Activated naive CD8-positive, alpha-beta T cell treated with anti-CD3 and anti-CD28 coated beads for 36 hours (primary cell): ENCODE data around the gene AMOTL1. TPM values are rescaled to one million over a fixed set of nuclear protein-coding genes. Genes with fewer than 3 reads are reported as not detected.

ENCODE experiments used
- DNase-seq: peaks from one replicate; pipeline ENCODE4 v3.0.0; 2021
- H3K27ac Mint-ChIP-seq: one replicate; pipeline ENCODE4 v1.8.0; 2022; ENCODE audit warnings: mild to moderate bottlenecking, moderate library complexity, mixed read lengths
- H3K27me3 Mint-ChIP-seq: one replicate; pipeline ENCODE4 v1.8.0; 2022; ENCODE audit warnings: mild to moderate bottlenecking, mixed read lengths
- H3K36me3 Mint-ChIP-seq: one replicate; pipeline ENCODE4 v1.8.0; 2021; ENCODE audit warnings: mild to moderate bottlenecking, mixed read lengths
- H3K4me1 Mint-ChIP-seq: one replicate; pipeline ENCODE4 v1.8.0; 2021; ENCODE audit warnings: mixed read lengths
- H3K4me3 Mint-ChIP-seq: one replicate; pipeline ENCODE4 v1.8.0; 2022; ENCODE audit warnings: mild to moderate bottlenecking, moderate library complexity, mixed read lengths
- H3K9me3 Mint-ChIP-seq: one replicate; pipeline ENCODE4 v1.8.0; 2022; ENCODE audit warnings: mixed read lengths
- total RNA-seq, 2 experiments: library from RNA; stranded (reverse); gene quantifications; one replicate each; pipeline ENCODE4 v1.2.3, GENCODE V29; 2021

Gene AMOTL1
- total RNA-seq, 2 experiments from 2014 or later = 1.0 to 1.3 TPM

DNA sequence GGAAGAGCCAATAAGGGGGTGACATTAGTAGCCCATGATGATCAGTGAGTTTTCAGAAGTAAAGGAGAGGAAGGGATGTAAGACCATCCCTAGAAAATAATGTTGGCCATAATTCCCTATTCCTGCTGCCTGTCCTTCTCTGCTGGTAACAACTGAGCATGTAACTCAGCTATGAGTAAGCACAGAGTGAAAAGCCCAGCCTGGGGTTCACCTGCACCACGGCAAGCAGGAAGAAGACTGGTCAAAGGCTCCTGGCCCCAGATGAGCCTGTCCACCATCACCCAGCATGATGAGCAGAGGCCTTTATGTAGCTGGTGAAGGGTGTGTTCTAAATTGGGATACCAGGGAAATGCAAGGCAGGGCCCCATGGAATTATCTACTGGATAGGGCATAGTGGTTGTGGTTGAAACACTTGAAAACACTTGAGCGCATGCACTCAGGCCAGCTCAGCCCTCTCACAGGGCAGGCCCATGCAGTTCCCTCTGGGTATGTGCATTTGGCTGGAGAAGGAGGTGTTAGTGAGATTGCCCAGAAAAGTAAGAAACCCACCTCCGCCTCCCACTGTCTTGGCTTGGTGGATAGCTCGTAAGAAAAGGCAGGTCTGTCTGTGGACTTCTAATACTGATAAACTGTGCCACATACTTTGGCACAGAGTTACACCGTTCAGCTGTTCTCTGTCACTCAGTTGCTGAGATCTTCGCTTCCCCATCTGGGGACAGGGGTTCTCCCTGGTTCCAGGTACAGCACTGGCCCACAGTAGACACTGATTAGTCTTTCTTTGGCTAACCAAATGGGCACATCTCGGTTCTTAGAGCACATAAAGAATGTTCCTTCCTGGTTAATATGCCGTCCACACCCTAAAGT lies 86.8 kb downstream of the AMOTL1 start:
- Mint-ChIP-seq H3K27ac (no peak overlapping the region), H3K4me3 (no peak overlapping the region), H3K27me3 (no peaks in the 10 kb centered on the region), H3K36me3 (no peaks in the 10 kb centered on the region), H3K9me3 (no peaks in the 10 kb centered on the region), H3K4me1 (no peaks in the 10 kb centered on the region)
- no peak for DNase-seq

DNA sequence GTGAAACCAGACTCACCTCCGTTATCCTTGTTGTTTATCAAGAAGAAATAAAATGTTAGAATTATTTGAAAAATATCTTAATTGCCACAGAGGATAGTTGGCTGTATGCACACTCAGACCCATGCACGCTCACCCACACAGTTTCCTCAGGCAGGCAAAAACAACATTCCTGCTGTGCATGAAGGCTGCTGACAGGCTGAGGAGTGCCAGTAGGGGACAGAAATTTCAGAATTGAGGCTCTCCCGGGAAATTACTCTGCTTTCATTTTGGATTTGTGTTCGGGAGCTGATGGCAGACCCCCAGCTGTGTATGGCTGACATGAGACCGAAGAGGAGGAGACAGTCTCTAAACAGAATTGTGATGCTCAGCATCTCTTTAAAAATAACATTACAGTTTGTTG lies 87.5 kb downstream of the AMOTL1 start:
- DNase-seq = no peak
- Mint-ChIP-seq H3K36me3 (no peaks in the 10 kb centered on the region), H3K4me1 (no peaks in the 10 kb centered on the region), H3K4me3 (no peak overlapping the region), H3K27ac (no peak overlapping the region), H3K9me3 (no peaks in the 10 kb centered on the region), H3K27me3 (no peaks in the 10 kb centered on the region)

GRCh38 chr11:94856443-94856842 lies 88.3 kb downstream of the AMOTL1 start:
- Mint-ChIP-seq H3K36me3 (no peaks in the 10 kb centered on the region), H3K27me3 (no peaks in the 10 kb centered on the region), H3K27ac (no peak overlapping the region), H3K4me1 (no peaks in the 10 kb centered on the region), H3K9me3 (no peaks in the 10 kb centered on the region), H3K4me3 (no peak overlapping the region)
- no peak for DNase-seq

GRCh38 chr11:94857337-94857736 lies 89.2 kb downstream of the AMOTL1 start:
- no peak for DNase-seq
- H3K9me3 Mint-ChIP-seq = no peaks in the 10 kb centered on the region
- no peaks in the 10 kb centered on the region for H3K4me1 Mint-ChIP-seq
- H3K27me3 Mint-ChIP-seq = no peaks in the 10 kb centered on the region
- no peaks in the 10 kb centered on the region for H3K36me3 Mint-ChIP-seq
- no peak overlapping the region for H3K27ac Mint-ChIP-seq
- H3K4me3 Mint-ChIP-seq = no peak overlapping the region

DNA sequence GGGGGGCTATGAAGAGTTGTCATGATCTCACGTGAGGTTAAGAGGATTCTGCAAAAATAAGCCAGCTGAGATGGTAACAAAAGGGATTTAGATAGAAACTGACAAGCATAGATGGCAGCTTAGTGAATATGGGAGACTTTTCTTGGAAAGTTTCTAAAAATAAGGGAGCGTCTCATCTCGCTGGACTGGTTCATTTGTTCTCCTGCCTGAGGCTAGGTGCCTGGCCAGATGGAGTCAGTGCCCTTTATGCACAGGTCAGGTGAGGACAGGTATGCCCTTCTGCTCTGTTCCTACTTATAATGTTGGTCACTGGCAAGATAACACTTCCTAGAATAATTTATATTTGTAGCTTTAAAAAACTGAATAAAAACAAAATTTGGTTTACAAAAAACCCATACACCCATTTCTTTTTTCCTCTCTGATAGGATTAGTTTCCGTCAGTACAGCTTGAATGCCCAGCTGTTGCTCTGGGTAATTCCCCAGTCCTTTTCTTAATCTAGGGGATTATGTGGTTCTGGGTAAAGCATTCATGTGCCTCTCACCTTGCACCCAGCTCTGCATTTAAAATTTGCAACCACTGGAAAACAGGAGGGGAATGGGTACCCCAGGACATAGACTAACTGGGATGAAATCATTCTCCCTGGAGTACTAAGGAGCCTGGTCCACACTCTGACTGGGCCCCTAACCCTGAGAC lies 90.0 kb downstream of the AMOTL1 start:
- Mint-ChIP-seq H3K27ac (no peak overlapping the region), H3K36me3 (no peaks in the 10 kb centered on the region), H3K9me3 (no peaks in the 10 kb centered on the region), H3K27me3 (no peaks in the 10 kb centered on the region), H3K4me3 (no peak overlapping the region), H3K4me1 (no peaks in the 10 kb centered on the region)
- no peak for DNase-seq

DNA sequence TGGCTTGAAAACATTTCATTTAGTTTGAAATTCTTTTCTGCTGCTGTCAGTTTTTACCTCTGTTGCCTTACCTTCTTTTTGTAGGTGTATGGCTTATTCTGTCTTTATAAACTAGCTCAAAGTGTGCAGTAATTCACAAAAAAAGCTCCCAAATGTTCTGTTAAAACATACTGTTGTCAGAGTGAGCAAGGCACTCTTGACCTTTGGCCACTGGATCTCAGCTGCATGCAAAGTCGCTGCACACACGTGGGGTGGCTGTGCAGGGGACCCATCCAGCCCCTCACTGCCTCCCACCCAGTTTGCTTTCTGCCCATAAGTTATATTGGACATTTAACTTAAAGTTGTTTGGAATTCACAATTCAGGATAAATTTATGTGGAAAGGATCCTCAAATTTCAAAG lies 92.2 kb downstream of the AMOTL1 start:
- Mint-ChIP-seq H3K36me3 (no peaks in the 10 kb centered on the region), H3K27me3 (no peaks in the 10 kb centered on the region), H3K4me3 (no peak overlapping the region), H3K9me3 (no peaks in the 10 kb centered on the region), H3K27ac (no peak overlapping the region), H3K4me1 (no peaks in the 10 kb centered on the region)
- DNase-seq = no peak

GRCh38 chr11:94861306-94861845 lies 93.2 kb downstream of the AMOTL1 start:
- no peaks in the 10 kb centered on the region for H3K4me1 Mint-ChIP-seq

GRCh38 chr11:94862926-94863880 lies 95.0 kb downstream of the AMOTL1 start:
- Mint-ChIP-seq H3K4me1 (no peaks in the 10 kb centered on the region), H3K27ac (no peak overlapping the region), H3K27me3 (no peaks in the 10 kb centered on the region), H3K9me3 (no peaks in the 10 kb centered on the region), H3K36me3 (no peaks in the 10 kb centered on the region), H3K4me3 (no peak overlapping the region)
- DNase-seq = no peak

More at GRCh38 chr11:94861306-94861845, 93.2 kb downstream of the AMOTL1 start:
- Mint-ChIP-seq H3K4me3 (no peak overlapping the region), H3K27me3 (no peaks in the 10 kb centered on the region), H3K27ac (no peak overlapping the region), H3K36me3 (no peaks in the 10 kb centered on the region), H3K9me3 (no peaks in the 10 kb centered on the region)
- DNase-seq = no peak

DNA sequence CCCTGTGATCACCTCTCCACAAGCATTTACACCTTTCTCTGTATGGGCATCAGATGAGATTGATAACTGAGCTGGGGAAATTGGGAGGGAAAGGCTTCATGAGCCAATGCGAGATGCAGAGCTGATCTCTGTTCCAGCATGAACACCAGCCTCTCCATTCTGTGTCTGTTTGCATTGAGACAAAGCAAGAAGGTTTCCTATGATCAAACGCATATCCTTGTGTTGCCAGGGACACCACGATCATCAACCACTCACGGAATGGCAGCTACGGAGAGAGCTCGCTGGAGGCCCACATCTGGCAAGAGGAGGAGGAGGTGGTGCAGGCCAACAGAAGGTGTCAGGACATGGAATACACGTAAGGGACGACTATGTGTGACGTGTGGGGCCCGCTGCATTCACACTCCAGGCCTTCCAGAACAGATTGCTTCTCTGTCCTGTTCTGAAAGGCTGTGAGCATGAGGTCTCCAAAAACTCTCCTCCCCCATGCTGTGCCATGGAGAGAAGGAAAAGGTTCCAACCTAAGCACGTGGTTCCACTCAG lies 96.4 kb downstream of the AMOTL1 start:
- Mint-ChIP-seq H3K27me3 (no peaks in the 10 kb centered on the region), H3K4me3 (no peak overlapping the region), H3K27ac (no peak overlapping the region), H3K9me3 (no peaks in the 10 kb centered on the region), H3K4me1 (no peaks in the 10 kb centered on the region), H3K36me3 (no peaks in the 10 kb centered on the region)
- no peak for DNase-seq

DNA sequence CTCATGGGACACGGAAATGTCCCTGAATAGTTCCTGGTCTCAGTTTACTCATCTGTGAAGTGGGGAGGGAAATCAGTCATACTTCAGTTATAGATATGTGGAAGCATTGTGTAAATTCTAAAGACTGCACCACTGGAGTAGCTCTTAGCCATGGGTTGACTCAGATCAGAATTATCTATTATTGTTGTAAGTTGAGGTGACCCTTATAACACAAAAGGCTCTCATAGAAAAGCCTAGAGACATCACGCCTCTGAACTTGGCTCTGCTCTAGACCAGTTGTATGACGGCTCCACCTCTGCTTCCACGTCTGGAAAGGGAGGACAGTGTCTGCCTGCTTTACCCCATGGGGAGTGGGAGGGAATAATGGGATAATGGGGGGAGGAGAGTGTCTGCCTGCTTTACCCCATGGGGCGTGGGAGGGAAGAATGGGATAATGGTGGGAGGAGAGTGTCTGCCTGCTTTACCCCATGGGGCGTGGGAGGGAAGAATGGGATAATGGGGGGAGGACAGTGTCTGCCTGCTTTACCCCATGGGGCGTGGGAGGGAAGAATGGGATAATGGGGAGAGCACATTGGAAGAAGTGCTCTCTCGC lies 98.2 kb downstream of the AMOTL1 start:
- H3K27ac Mint-ChIP-seq = no peak overlapping the region
- no peaks in the 10 kb centered on the region for H3K36me3 Mint-ChIP-seq
- DNase-seq = no peak
- no peak overlapping the region for H3K4me3 Mint-ChIP-seq
- no peaks in the 10 kb centered on the region for H3K4me1 Mint-ChIP-seq
- H3K27me3 Mint-ChIP-seq = no peaks in the 10 kb centered on the region
- no peaks in the 10 kb centered on the region for H3K9me3 Mint-ChIP-seq

- Mint-ChIP-seq H3K36me3 (no peaks in the 10 kb centered on the region), H3K4me1 (no peaks in the 10 kb centered on the region), H3K9me3 (no peaks in the 10 kb centered on the region), H3K27ac (no peak overlapping the region), H3K27me3 (no peaks in the 10 kb centered on the region), H3K4me3 (no peak overlapping the region)
- no peak for DNase-seq
Measured at GRCh38 chr11:94866936-94867795, 99.0 kb downstream of the AMOTL1 start.

DNA sequence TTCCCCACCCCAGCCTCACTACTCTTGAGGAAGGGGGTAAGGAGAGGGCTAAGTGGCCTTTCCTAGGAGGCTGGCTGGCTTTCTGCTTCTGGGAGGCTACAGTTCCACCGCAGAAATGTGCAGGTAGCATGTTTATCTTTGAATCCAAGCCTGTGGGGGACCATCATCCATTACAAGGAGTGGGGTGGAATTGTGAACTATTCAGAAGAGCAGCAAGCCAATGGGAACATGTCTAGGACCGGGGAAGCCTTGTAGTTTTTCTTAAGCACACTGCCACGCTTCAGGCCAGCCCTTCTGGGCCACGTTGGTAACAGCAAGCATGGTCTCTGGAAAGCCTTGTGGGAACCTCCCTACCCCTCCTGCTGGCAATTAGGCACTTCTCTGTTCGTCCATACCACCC lies 100.3 kb downstream of the AMOTL1 start:
- H3K9me3 Mint-ChIP-seq = no peaks in the 10 kb centered on the region
- H3K4me3 Mint-ChIP-seq = no peak overlapping the region
- no peaks in the 10 kb centered on the region for H3K4me1 Mint-ChIP-seq
- H3K27ac Mint-ChIP-seq = no peak overlapping the region
- H3K27me3 Mint-ChIP-seq = no peaks in the 10 kb centered on the region
- DNase-seq = no peak
- no peaks in the 10 kb centered on the region for H3K36me3 Mint-ChIP-seq

DNA sequence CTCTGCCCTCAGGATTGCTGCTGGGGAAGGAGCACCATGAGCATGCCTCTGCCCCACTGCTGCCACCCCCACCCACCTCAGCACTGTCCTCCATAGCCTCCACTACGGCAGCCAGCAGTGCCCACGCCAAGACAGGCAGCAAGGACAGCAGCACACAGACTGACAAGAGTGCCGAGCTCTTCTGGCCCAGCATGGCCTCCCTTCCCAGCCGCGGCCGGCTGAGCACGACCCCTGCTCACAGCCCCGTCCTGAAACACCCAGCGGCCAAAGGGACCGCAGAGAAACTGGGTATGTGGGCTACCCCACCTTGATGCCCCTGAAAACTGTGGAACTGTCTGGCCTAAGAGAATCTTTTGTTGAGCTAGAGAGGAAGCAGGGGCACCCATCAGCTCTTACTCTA lies 101.0 kb downstream of the AMOTL1 start:
- Mint-ChIP-seq H3K4me3 (no peak overlapping the region), H3K27me3 (no peaks in the 10 kb centered on the region), H3K27ac (no peak overlapping the region), H3K4me1 (no peaks in the 10 kb centered on the region), H3K36me3 (no peaks in the 10 kb centered on the region), H3K9me3 (no peaks in the 10 kb centered on the region)
- no peak for DNase-seq
